Gastroesophageal sphincter (tissue), 3 donors: Measurements from ENCODE around the gene HECTD1.
"Not testable (repeated sequence)": the region's sequence is repeated elsewhere in the genome, so short reads cannot be mapped to it uniquely, and the experiment has no call there.

Source experiments
- POLR2A ChIP-seq, 2 donors: fragments of 450-650 bp; IDR thresholded peaks; one replicate each; pipeline ENCODE4 v1.6.1; 2017; ENCODE audit warnings: antibody characterized with exemption in 2 of 2, mild to moderate bottlenecking in 2 of 2, moderate library complexity in 1 of 2
- TF ChIP-seq, protein P1 (sequence below), 4 experiments: fragments of 200-600 bp in 2 of 4; fragments of 450-650 bp in 2 of 4; sonication (generic) in 1 of 4; IDR thresholded peaks; one replicate each; pipeline ENCODE4 v1.5.1; 2017 to 2019; ENCODE audit warnings: antibody characterized with exemption in 4 of 4, mild to moderate bottlenecking in 2 of 4, moderate library complexity in 2 of 4

DNA sequence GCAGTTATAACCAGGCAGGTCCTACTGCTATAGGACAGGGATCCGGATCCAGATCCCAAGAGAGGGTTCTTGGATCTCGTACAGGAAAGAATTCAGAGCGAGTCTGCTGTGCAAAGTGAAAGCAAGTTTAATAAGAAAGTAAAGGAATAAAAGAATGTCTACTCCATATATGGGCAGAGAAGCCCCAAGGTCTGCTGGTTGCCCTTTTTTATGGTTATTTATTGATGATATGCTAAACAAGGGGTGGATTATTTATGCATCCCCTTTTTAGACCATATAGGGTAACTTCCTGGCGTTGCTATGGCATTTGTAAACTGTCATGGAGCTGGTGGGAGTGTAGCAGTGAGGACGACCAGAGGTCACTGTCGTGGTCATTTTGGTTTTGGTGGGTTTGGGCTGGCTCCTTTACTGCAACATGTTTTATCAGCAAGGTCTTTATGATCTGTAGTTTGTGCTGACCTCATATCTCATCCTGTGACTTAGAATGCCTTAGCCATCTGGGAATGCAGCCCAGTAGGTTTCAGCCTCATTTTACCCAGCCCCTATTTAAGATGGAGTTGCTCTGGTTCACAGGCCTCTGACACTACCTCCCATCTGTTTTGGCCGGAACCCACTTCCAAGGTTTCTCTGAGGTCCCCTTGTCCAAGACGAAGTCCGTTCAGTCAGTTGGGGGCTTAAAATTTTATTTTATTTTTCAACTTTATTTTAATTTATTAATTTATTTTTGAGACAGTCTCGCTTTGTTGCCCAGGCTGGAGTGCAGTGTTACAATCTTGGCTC, 34.8 kb upstream of the HECTD1 start:
- TF ChIP-seq POLR2A (IDR thresholded peaks at IDR 0.05): not testable (repeated sequence)
- TF ChIP-seq, protein P1, sequence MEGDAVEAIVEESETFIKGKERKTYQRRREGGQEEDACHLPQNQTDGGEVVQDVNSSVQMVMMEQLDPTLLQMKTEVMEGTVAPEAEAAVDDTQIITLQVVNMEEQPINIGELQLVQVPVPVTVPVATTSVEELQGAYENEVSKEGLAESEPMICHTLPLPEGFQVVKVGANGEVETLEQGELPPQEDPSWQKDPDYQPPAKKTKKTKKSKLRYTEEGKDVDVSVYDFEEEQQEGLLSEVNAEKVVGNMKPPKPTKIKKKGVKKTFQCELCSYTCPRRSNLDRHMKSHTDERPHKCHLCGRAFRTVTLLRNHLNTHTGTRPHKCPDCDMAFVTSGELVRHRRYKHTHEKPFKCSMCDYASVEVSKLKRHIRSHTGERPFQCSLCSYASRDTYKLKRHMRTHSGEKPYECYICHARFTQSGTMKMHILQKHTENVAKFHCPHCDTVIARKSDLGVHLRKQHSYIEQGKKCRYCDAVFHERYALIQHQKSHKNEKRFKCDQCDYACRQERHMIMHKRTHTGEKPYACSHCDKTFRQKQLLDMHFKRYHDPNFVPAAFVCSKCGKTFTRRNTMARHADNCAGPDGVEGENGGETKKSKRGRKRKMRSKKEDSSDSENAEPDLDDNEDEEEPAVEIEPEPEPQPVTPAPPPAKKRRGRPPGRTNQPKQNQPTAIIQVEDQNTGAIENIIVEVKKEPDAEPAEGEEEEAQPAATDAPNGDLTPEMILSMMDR (IDR thresholded peaks at IDR 0.05): not testable (repeated sequence)
